AG04450 (cell line): ENCODE data around the gene ADCY3. TPM values are rescaled to one million over a fixed set of nuclear protein-coding genes. Genes with fewer than 3 reads are reported as not detected.

ENCODE experiments used
- CTCF ChIA-PET: fragments of 300-600, 350-600 bp; formaldehyde crosslinking; extraction: SDS; loops from one replicate; lab custom pipeline; 2022; ENCODE audit warnings: antibody characterized with exemption, inconsistent platforms; lab: Charles Lee
- POLR2A ChIA-PET: fragments of 350-600 bp; formaldehyde crosslinking; extraction: SDS; loops from one replicate; lab custom pipeline; 2021; ENCODE audit warnings: antibody characterized with exemption, inconsistent platforms; lab: Yijun Ruan, JAX
- DNase-seq: peaks from one replicate; pipeline ENCODE4 v3.0.0-alpha.2; 2011; ENCODE audit warnings: low read depth, low spot score
- H3K27ac ChIP-seq: one replicate; pipeline ENCODE4 v1.5.1; 2012; ENCODE audit warnings: low read depth, low read length, control low read depth
- H3K27me3 ChIP-seq: one replicate; pipeline ENCODE4 v1.6.0; 2012; ENCODE audit warnings: low read length; ENCODE audit not compliant: control insufficient read depth, insufficient read depth
- H3K4me3 ChIP-seq: 2 replicates; pipeline ENCODE4 v1.5.1; 2011; ENCODE audit warnings: mild to moderate bottlenecking, low read depth, low read length, control low read depth
- H3K9me3 ChIP-seq: 2 replicates; pipeline ENCODE4 v1.5.1; 2012; ENCODE audit warnings: low read length; ENCODE audit not compliant: control insufficient read depth, insufficient read depth
- CTCF ChIP-seq: IDR thresholded peaks from 2 replicates; pipeline ENCODE4 v1.5.1; 2011; ENCODE audit warnings: low read depth, low read length, control low read depth, inconsistent platforms
- polyA plus RNA-seq: library from polyadenylated mRNA; depleted of rRNA; stranded (reverse); fragments of >200 nt; gene quantifications from 2 replicates; pipeline ENCODE4 v1.2.3, GENCODE V29; 2011

Gene ADCY3
- polyA plus RNA-seq, 1 experiment, result 29.6 TPM

- no peak for DNase-seq
- Histone ChIP-seq H3K27ac (no peak overlapping the region), H3K9me3 (no peaks in the 10 kb centered on the region; the same call in 1 of the 2 replicates), H3K27me3 (no peaks in the 10 kb centered on the region), H3K4me3 (no peak overlapping the region)
- POLR2A ChIA-PET, result no interaction called here
- CTCF ChIA-PET, result interaction anchor here (0.6 kb wide), 1 partner anchor 58 kb away, joined by 3 read pairs; no protein-coding TSS in a partner anchor
- TF ChIP-seq CTCF, result peak; percentile 18
Measured at GRCh38 chr2:24928036-24928435, 8.0 kb upstream of the ADCY3 start.

GRCh38 chr2:24926602-24927252, 6.7 kb upstream of the ADCY3 start:
- ChIA-PET POLR2A (no interaction called here), CTCF (no interaction called here)
- TF ChIP-seq CTCF, result no peak
- H3K27me3 ChIP-seq, result no peaks in the 10 kb centered on the region
- H3K27ac ChIP-seq, result no peak overlapping the region
- DNase-seq, result no peak
- no peak overlapping the region for H3K4me3 ChIP-seq
- H3K9me3 ChIP-seq, result no peaks in the 10 kb centered on the region; the same call in 1 of the 2 replicates

- Histone ChIP-seq H3K27ac (no peak overlapping the region), H3K9me3 (no peaks in the 10 kb centered on the region; the same call in 1 of the 2 replicates), H3K27me3 (no peaks in the 10 kb centered on the region), H3K4me3 (no peak overlapping the region)
- DNase-seq, result no peak
- CTCF ChIA-PET, result no interaction called here
- no peak for TF ChIP-seq CTCF
- POLR2A ChIA-PET, result no interaction called here
Measured at GRCh38 chr2:24926220-24926601, 6.2 kb upstream of the ADCY3 start.

- POLR2A ChIA-PET, result no interaction called here
- no peak for DNase-seq
- Histone ChIP-seq H3K27ac (no peak overlapping the region), H3K27me3 (no peaks in the 10 kb centered on the region), H3K9me3 (no peaks in the 10 kb centered on the region; the same call in 1 of the 2 replicates), H3K4me3 (no peak overlapping the region)
- no peak for TF ChIP-seq CTCF
- CTCF ChIA-PET, result no interaction called here
Measured at GRCh38 chr2:24925815-24926214, 5.8 kb upstream of the ADCY3 start.

- TF ChIP-seq CTCF, result no peak
- Histone ChIP-seq H3K9me3 (no peaks in the 10 kb centered on the region; the same call in 1 of the 2 replicates), H3K27me3 (no peaks in the 10 kb centered on the region), H3K27ac (no peak overlapping the region), H3K4me3 (no peak overlapping the region)
- POLR2A ChIA-PET, result no interaction called here
- no peak for DNase-seq
- CTCF ChIA-PET, result no interaction called here
Measured at GRCh38 chr2:24924732-24925131, 4.7 kb upstream of the ADCY3 start.
